NCI-H774 (cell line): ENCODE results near the gene SPHK2.
"Not testable (repeated sequence)": the region's sequence is repeated elsewhere in the genome, so short reads cannot be mapped to it uniquely, and the experiment has no call there.

Experiments used
- DNase-seq: peaks from one replicate; lab custom pipeline; 2025; lab: John Stamatoyannopoulos, UW

SPHK2 gene

DNA sequence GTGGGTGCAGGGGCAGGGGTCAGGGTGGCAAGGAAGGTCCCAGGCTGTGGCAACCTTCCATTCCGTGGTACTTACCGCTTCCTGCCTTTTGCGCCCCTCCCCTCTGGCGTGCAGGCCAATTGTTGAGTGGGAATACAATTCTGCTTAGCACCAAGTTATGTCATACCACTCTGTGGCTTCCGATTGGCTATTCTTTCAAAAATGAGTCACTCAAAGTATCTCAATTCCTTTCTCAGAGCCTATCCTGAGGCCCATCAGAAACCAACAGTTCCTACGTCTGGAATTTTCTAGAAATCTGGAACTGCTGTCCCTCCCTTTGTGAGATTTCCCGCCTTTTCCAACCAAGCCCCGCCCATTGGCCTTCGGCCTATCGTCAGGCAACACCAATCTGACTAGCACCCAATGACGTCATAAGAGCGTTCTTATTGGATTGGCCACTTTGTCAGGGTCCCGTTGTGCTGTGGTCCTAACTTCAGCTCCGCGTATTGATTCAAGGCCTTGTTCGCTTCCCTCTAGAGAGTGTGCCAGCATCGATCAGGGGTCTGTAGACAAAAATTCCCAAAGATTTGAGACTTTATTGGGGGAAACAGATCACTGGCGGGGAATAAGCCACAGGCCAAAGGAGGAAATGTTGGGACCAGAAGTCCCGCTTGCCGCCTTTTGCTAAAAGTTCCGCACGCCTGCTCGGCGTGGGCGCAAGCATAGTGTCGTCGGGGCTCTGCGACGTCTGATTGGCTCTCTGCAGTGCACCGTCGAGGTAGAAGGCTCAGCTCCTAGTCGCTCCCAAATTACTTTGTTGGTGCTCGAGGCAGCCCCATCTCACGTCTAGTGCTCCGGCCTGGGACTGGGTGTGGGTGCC is 41.8 kb downstream of the SPHK2 start:
- DNase-seq = peak; percentile 83

DNA sequence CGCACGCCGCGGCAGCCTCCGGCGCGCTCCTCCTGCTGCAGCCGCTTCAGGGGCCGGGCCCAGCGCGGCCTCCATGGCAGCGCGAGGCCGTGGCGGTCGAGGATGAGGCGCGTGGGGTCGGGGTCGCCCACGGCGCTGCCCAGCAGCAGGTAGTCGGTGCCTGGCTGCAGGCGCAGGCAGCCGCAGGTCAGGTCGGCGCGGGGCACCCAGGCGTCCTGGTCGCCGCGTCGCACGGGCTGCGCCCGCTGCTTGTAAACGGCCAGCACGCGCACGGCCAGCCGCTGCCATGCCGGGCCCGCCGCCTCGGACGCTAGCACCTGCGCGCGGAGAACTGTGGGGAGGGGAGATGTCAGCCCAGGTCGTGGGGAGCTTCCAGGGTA is 42.4 kb downstream of the SPHK2 start:
- DNase-seq = no peak

DNA sequence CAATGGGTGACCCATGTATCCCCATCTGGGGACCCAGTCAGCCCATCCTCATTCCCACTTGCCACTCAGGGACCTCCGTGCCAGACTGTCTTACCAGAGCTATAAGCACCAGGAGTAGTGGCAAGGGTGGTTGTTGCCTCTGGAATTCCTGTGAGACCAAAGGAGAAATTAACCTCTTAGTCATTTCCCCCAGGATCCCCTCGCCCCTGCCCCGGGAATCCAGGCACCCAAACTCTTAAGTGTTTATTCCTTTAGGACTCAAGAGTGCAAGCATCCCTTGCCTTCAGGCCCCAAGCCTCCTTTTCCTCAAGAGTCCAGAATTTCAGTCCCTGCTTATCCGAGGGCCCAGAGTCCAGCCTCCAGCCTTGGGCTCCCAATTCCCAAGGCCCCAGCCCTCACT is 44.4 kb downstream of the SPHK2 start:
- DNase-seq = no peak

DNA sequence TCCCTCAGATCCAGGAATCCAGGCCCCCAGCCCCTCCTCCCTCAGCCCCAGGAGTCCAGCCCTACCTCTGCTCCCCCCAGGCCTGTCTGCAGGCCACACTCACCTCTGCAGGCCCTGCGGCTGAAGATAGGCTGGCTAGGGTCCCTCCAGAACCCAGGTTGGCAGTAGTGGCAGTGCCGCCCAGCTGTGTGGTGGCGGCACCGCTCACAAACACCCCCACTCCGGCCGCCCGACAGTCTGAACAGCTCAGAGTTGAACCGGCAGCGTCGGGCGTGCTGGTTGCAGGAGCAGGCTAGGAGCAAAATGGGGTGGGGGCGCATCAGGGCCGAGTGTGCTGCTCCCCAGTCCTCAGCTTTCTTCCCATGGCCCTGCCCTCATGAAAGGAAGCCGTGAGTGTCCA is 45.2 kb downstream of the SPHK2 start:
- no peak for DNase-seq

DNA sequence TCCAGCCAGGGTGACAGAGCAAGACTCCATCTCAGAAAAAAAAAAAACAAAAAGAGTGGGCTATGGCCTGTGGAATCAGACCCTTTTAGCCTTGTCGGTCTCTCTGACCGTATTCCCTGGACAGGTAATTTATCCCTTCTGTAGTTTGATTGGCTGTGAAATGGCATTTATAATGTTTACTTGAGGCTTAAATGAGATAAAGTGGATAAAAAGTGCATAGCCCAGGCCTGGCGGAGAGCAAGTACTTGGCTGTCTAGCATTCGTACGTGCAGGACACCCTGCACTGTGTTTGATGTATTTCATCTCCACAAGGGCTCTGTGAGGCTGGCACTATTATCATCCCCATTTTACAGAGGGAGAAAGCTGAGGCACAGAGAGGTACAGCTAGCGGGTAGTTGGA is 46.5 kb downstream of the SPHK2 start:
- DNase-seq = no peak

DNA sequence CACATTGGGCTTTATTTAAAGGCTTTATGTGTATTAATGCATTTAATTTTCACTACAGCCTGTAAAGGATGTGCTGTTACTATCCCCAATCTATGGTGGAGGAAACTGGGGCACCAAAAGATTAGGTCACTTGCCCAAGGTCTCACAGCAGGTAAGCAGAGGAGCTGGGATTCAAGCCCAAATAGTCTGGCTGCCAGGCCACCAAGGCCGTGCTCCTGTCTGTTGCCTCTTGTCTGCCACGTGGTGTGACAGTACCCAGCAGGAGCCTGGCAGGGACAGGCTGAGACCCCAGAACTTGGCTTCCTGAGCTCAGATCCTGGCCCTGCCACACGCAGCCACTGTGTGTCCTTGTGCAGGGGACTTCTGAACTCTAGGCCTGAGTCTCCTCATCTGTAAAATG is 49.0 kb downstream of the SPHK2 start:
- no peak for DNase-seq

DNA sequence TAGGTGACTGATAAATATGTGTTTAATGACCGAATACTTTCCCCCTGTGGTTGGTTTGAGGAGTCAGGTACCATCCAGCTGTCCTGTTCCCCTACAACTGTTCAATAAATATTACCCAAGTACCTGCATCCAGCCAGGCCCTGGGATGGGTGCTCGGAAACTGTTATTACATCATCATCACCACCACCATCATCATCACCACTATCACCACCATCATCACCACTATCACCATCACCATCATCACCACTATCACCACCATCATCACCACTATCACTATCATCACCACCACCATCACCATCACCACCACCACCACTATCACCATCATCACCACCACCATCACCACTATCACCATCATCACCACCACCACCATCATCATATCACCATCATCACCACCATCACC is 49.5 kb downstream of the SPHK2 start:
- no peak for DNase-seq

DNA sequence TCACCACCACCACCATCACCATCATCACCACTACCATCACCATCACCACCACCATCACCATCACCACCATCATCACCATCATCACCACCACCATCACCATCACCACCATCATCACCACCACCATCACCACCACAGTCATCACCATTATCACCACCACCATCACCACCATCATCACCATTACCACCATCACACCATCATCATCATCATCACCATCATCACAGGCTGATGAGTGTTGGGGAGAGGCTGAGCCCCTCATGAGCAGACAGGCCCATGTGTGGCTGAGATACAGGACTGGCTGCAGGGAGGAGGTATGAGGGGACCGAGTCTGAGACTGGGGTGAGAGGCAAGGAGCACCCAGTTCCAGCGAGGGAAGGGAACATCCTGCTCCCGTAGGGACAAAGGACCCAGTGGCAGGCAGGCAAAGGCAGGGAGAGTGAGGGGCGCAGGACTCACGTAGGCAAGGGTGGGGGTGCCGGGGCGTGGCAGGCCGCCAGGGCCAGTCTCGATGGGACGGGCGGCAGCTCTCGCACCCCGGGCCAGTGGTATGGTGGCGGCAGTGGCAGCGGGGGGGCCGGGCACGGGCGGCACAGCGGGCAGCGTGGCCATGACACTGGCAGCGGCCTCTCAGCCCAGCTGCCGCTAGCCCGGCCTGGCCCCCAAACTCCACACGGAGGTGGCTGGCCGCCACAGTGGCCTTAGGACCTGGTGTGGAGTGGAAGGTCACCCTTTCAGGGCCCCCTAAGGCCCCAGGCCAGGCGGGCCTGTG is 50.8 kb downstream of the SPHK2 start:
- DNase-seq = no peak

DNA sequence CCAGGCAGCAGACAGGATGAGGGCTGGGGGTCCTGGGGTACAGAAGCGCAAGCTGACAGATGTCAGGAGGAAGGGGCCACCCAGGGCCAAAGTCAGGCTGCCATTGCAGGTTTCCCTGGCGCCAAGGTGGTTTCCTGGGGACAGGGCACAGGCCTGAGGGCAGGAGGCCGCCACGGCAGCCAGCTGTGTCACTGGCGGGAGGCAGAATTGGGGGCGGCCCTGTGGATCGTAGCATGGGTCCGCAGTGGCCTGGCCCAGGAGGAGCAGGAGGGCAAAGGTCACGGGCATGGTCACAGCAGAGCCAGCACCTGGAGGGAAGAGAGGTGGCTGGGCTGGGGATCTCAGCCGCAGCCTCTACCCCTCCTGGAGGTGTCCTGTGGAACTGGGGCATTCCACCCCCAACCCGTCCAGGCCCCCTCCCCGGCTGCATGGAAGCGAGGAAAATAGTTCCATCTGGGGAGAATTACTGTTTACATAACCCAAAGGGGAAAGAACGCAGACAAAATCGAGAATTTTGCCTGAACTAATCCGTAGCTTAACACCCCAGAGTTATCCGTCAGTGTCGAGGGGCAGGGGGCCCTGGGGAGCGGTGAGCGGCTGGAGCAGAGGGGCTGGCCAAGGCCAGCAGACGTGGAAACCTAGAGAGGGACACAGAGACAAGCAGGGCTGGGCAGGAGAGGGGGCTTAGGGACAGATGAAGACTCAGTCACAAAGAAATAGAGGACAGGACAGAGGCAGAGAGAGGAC is 51.6 kb downstream of the SPHK2 start:
- no peak for DNase-seq

DNA sequence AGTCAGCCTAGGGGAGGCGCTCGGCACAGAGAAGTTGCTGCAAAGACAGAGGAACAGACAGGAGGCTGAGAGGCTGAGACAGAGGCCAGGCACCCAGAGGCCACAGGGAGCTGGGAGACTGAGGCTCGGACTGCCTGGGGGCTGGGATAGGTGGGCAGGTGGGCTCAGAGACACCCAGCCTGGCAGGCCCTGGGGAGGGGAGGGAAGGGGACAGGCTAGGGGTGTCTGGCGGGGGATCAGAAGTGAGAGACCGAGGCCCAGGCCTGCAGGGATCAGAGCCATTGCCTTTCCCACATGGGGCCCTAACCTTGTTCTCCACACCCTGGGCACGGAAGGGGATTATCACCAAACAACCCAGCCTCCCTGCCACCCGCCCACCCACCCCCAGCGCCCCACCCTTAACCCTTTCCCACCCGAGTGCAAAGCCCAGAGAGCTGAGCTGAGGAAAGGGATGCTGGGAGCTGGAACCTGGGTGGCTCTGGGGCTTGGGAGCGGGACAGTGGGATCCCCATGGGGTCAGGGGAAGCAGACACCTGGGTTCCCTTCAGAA is 52.2 kb downstream of the SPHK2 start:
- no peak for DNase-seq

DNA sequence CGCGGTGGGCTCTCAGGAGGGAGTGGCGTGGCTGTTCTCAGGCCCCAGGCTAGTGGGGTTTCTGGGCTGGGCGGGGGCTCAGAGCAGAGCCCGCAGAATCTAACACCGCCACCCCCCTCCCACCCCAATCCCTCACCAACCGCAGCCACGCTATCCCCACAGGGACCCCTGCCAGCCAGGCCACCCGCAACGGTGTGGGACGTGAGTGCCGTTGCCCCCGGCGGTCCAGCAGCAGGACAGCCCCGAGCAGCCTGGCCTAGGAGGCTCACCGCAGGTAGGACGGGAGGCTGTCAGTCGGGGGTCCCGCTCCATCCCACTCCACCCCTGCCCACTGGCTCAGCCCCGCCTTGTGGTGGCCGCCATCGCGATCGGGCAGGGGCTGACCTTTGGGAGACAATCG is 53.7 kb downstream of the SPHK2 start, which contains the start of gene NTN5:
NTN5 (minus strand) TSS at position 24 of the 400 bp plus-strand sequence. CDS start 2,031 bp downstream, outside the sequence.
- no peak for DNase-seq

DNA sequence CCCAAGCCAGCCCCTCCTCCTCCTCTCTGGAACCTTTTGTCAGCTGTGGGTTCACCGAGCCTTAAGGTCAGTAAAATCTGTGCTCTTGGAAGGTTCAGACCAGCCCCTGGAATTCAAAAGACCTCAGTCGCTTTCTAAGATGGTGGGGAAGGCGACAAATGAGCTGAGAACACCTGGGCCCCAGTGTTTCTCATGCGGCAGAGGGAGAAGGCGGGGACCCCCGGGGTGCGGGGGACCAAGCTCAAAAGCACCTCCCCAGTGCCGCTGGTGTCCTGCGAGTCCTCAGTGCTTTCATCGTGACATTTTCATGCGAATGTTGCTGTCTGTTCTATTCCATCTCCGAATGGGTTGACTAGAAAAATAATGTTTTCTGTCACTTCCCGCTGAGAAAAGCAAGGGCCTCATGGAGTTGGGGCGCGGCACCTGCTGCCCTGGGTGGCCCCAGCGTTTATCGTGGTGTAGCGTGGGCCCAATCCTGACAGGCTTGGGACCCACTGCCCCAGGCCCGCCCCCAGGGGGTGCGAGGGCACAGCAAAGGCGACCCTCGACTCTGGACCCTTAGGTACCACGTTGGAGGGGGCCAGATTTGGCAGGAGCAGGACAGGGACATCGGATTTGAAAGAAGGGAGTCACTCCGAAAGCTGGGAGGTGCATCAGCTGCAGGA is 54.3 kb downstream of the SPHK2 start:
- no peak for DNase-seq

DNA sequence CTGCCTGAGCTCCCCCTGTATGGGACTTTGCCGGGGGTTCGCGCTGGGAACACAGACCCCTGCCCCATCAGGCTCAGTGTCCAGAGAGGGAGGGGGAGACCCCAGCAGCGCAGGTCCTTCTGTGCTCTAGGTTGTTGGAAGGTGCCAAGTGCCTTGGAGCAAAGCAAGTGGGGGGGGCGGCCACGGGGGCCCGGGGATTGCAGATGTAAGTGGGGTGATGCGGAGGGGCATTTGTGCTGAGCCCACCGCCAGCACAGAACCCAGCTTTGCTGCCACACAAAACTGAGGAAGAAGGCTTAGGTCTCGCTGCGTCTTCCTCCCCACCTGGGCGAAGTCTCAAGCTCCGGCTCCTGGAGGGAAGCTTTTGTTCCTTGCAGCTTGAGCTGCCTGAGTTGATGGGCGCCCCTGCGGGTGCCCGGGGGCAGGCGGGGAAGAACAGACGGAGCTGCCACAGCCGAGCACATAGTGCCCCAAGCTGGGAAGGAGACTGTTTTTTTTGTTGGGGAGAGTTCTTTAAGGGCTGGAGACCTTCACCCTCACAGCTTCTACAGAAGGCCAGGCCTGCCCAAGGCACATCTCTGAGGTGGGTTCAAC is 55.0 kb downstream of the SPHK2 start:
- DNase-seq = no peak

DNA sequence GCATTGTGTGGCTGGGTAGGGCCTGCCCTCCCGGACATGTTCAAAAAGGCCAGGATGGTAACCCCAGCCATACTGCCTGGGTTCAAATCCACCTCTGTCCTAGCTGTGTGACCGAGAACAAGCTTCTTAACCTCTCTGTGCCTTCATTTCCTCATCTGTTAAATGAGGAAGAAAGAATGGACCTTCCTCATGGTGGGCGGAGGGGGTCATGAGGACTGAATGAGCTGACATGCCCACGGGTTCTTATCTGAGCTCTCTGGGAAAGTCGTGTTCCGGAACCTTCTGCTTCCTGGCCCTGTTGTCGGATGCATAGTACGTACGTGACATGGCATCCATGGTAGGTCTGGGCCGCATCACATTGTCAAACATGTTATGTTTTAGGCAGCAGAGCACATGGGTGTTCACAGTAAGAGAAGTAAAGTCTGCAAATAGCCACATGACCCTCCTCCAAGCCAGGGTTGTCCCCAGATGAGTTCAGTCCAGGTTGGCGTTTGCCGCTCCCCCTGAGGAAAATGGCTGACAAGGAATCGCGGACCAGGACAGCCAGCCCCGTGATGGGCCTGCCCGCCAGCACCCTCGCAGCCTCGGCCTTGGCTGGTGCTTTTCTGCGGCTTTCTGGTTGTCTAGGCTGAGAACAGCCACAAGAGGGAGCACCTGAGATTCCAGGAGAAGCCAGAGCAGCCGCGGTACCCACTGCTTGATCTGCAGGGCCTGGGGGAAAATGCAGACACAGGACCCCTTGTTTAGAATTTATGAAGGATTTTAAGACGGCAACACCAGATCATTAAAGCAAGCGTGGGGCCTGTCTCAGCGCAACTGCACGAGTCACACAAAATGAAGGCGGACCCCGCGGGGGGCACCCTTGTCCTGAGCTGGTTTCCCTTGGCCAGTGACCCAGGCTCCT is 55.9 kb downstream of the SPHK2 start:
- peak; percentile 59 for DNase-seq

DNA sequence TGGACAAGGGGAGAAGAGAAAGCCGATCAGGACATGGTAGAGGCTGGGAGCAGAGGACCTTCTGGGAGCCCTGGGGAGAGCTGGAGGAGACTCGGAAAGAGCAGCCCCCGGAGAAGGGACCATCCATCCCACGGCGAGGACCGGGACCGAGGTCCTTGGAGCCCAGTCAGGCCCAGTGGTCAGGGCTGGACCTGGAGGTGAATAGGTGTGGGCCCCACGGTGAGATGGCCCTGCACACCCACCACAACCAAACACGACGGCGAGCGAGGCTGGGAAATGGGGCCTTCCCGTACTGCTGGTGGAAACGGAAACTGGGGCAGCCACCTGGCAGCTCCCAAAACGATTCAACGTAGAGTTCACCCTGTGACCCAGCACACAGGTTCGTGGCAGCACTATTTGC is 57.2 kb downstream of the SPHK2 start:
- DNase-seq = no peak

DNA sequence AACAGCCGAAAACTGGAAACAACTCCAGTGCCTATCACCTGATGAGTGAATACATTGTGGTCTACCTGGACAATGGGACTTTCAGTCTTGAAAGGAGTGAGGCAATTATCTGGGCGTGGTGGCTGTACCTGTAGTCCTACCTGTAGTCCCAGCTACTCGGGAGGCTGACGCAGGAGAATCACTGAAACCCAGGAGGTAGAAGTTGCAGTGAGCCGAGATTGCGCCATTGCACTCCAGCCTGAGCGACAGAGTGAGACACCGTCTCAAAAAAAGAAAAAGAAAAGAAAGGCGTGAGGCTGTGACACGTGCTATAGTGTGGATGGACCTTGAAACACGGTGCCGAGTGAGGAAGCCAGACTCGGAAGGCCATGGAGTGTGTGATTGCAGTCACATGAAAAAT is 57.6 kb downstream of the SPHK2 start:
- no peak for DNase-seq

DNA sequence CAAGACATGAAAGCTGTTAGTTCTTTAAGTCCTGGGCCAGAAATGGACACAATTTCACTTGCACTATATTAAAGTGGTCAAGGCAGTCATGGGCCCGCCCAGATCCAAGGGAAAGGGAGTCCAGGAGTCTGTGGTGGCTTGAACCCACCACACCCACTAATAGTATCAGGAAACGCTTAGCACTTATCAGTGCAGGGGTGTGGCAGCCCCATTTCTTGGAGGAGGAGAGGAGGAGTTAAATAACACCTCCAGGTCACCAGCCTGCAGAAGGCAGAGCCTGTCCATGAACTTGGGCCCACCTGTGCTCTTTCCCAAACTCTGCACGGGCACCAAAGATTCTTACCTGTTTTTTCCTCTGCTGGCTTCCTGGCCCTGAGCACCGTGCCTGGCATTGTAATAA is 58.9 kb downstream of the SPHK2 start:
- DNase-seq = no peak

DNA sequence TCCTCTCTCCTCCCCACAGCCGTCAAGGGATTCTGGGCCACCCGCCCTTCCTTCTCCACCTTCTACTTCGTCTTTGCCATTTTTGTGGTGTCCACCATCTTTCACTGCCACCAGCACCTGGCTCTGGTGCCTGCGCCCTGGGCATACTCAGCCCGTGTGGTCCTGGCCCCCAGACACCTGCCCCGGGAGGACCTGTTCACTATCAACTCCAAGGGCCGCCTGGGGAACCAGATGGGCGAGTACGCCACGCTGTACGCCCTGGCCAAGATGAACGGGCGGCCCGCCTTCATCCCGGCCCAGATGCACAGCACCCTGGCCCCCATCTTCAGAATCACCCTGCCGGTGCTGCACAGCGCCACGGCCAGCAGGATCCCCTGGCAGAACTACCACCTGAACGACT is 60.7 kb downstream of the SPHK2 start:
- DNase-seq = not testable (repeated sequence)
